HG03066 (cell line): Measurements from ENCODE around the gene ZNF22.
"Not testable (repeated sequence)": the region's sequence is repeated elsewhere in the genome, so short reads cannot be mapped to it uniquely, and the experiment has no call there.

Experiments
- ATAC-seq: cut with Tn5 transposase; IDR thresholded peaks from one replicate; pipeline ENCODE4 v1.9.1; 2021; ENCODE audit warnings: low read depth; ENCODE audit not compliant: unreplicated experiment

Gene ZNF22

DNA sequence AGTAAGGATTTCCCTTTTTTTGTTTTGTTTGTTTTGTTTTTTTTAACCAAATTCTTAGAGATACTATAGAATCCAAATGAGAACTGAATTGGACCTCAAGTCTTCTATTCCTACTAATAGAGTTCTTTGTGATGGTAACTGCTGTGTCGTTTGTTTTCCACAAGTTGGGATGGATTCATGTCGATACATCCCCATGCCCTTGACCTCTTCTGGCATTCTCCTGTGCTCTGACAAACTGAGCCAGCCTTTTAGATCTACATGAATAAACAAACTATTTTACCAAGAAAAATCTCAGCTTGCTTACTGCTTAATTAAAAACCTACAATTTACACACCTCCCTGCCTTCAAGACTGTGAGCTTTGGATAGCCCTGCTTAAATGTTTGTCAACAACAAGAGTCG, 3.9 kb downstream of the ZNF22 start:
- no peak for ATAC-seq

DNA sequence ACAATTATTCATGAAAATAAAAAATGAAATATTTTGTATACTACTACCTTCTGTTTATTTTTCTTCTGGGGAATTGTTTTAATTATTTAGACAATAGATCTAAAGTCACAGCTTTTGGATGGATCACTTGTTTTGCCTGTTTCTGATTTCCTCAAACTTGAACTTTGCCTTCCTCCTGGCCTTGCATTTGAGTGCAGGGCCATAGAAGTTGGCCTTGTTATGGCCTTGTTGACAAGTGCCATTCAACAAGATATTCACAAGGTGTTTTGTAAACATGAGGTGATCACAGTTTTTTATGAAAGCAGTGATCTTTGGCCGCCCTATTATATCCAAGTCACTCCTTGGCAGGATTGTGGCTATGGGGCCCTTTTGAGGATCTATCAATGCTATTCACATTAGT, 4.6 kb downstream of the ZNF22 start:
- ATAC-seq, result no peak

DNA sequence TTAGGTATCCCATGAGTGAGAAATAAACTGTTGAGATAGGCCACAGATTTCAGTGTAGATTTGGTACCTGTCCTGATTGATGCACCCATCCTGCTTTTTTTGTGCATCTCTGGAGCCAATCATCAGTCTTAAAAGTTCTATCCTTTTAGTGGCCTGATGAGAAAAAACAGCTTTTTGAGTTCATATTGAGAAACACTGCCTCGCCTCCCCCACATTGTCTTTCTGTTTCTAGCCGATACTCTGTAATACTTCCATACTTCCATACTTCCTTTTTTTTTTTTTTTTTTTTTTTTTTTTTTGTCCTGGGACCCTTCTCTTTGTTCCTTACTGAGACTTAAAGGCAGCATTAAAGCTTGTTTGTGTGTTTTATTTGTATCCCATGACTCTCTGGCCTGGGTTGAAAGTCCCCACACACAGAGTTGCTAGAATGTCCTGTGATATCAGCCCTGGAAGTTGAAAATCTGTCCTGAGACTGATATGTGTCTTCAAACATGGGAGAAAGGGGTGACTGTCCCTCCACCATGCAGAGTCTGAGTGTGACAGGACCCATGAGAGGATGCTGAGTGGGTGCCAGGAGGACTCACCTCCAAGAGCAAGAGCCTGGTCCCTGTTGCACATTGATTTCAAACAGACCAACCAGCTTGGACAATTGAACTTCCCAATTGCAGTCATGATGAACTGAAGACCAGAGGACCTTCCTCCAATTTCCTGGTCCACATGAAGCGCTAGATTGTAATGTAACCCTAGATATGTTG, 5.7 kb downstream of the ZNF22 start:
- no peak for ATAC-seq

DNA sequence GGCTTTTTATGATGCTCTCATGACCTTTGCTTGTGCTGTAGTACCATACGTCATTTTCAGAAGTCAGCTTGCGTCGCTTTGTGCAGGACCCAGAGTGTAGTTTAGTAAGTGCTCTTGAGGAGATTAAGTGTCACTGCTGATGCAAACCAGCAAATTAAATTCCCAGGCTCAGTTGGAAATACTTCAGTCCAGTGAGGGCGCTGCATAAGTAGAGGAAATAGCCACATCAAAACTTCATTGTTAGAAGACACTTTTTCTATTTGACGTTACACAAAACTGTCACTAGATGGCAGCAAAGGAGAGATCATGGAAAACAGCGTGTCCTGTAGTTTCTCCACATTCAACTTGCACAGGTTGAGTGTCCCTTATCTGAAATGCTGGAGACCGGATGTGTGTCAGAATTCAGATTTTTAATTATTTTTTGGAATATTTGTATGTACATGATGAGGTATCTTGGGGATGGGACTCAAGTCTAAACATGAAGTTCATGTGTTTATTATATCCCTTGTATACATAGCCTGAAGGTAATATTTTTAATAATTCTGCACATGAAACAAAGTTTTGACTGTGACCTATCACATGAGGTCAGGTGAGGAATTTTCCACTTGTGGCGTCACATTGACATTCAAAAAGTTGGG, 7.9 kb downstream of the ZNF22 start:
- peak; percentile 68 for ATAC-seq

DNA sequence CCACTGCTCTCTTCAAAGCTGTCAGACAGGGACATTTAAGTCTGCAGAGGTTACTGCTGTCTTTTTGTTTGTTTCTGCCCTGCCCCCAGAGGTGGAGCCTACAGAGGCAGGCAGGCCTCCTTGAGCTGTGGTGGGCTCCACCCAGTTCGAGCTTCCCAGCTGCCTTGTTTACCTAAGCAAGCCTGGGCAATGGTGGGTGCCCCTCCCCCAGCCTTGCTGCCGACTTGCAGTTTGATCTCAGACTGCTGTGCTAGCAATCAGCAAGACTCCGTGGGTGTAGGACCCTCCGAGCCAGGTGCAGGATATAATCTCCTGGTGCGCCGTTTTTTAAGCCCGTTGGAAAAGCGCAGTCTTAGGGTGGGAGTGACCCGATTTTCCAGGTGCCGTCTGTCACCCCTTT, 13.8 kb downstream of the ZNF22 start:
- not testable (repeated sequence) for ATAC-seq

DNA sequence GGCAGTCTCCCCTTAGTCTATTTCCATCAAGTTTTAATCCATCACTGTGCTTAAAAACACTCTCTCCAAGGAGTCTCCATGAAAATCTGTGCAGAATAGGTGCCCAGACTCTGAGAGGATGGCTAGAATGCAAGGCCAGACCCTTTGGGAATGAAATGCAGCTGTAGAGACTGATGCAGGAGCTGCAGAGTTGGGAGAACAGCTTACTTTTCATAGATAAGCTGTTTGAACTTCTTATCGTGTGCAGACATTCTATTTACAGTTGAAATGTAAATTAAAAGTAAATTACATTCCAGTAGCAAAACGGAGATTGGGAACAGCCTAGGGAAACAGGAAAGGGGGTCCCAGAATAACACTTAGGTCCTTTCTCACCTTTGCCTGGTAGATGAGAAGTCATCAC, 14.9 kb downstream of the ZNF22 start:
- ATAC-seq, result no peak

DNA sequence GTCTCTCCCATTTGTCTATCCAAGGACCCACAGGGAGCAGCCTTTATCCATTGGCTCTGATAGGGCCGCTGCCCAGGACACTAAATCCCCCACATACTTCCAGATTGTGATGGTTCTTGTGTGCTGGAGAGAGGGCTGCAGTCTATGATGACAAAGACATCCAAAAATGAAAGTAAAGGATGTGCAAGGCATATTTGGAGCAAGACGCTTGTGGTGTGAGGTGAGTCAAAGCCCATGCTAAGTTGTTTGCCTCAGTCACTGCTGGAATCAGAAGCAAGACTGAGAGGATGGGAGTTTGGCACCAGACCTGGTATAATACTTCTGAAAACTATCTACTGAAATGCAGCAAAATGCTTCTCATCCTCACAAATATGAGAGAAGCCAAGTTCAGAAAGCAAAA, 22.7 kb downstream of the ZNF22 start:
- ATAC-seq, result no peak

DNA sequence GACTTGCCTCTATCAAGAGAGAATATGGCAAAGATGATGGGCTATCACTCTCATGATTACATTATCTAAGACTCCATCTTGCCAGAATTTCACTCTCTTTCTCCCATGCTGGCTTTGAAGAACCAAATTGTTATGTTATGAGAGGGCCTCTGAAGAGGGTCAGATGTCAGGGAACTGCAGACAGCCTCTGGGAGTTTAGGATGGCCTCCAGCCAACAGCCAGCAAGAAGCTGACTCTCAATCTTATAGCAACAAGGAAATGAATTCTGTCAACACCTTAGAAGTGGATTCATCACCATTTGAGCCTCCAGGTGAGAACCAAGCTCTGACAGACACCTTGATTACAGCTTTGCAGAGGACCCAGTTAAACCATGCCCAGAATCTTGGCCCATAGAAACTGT, 33.6 kb downstream of the ZNF22 start:
- ATAC-seq, result no peak

DNA sequence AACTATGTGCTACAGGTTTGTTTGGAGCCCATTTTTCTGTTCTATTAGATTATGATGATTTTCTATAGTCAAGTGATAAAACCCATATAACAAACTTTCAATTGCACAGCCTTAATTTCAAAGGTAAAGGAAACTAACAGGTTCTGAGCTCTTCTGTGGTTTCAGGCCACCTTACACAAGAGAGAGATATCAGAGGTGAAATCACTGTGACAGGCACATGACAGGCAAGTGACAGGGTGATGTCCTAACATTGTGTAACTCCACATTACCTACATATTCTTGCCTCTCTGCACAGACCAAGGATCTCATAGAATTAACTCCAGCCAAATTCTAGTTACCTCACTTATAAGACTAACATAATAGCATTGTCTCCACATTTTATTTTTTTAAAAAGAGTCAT, 35.0 kb downstream of the ZNF22 start:
- ATAC-seq, result no peak

DNA sequence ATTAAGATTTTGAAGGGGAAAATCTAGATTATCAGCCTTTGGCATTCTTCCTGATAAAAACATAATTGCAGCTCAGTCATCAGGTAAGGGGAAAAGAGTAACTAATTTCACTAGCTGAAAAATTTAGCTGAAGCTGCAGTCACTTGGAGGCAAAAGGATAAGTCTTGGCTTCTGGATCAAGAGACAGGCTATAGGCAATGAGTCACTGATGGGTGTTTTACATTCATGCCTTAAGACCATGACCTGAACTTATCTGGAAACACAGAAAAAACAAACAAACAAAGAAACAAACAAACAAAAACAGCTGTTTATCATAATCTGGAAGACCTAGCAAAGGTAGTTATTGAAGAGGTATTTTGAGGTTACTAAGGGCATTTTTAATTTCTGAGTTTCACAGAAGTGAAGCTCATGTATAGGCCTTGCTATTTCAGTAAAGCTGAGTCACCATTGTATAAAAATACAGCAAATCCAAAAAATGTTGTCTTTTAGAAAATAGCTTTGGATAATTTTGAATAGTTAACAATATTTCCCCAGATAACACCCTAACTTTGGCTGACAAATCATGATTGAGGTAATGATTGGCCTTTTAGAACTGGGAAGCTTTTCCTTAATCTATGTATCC, 40.3 kb downstream of the ZNF22 start:
- no peak for ATAC-seq

DNA sequence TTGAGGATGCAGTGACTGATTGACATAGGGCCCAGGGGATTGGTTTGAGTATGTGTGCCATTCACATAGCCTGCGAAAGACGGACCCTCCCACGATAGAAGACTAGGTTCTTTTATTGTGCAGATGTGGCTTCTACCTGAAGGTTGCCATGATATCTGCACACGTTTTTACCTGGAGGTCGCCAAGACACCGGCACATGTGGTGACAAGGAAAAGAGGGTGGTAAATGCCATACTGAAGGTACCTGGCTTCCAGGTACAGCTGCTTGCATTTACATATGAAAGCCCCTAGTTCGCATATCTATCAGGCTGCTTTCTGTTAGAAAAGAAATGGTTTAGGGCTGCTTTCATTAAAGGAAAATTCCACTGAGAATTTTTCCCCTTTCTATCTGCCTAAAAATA, 43.6 kb downstream of the ZNF22 start:
- no peak for ATAC-seq

DNA sequence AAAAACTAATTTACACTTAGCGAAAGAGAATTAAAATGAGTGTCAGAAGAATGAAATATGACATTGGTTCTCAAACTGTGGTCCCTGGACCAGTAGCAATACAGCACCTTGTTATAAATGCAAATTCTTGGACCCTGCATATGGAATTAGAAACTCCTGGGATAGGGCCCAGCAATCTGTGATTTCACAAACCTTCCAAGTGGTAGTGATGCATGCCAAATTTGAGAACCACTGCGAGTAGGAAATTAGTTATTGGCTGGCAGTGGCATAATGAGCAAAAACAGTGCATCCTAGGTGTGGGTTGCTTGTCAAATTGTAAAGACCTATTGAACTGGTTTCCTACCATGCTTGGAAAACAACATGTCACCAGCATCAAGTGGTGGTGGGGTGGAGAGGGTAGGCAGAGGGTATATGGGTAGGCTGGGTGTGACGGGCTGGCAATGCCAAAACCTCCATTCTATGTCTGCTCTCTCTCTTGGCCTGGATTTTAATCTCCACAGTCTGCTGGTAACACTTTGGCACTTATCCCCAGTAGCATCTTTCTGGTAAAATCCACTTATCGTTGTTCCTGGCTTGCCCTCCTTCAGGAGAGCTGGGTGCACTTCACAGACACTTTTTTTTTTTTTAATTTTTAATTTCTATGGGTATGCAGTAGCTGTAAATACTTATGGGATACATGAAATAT, 50.0 kb downstream of the ZNF22 start:
- no peak for ATAC-seq

DNA sequence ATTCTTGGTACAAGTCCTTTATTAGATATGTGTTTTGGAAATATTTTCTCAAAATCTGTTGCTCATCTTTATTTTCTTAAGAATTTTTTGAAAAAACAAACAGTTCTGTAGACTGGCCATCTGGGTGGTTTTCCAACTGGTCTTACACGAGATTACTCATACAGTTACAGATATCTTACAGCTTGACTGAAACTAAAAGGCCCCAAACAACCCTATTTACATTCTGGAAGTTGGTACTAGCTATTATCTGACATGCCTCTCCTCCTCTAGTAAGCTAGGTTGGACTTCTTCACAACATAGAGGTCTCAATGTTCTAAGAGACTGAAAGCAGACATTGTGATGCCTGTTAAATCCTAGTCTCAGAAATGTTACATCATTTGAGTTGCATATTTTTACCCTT, 52.0 kb downstream of the ZNF22 start:
- no peak for ATAC-seq

DNA sequence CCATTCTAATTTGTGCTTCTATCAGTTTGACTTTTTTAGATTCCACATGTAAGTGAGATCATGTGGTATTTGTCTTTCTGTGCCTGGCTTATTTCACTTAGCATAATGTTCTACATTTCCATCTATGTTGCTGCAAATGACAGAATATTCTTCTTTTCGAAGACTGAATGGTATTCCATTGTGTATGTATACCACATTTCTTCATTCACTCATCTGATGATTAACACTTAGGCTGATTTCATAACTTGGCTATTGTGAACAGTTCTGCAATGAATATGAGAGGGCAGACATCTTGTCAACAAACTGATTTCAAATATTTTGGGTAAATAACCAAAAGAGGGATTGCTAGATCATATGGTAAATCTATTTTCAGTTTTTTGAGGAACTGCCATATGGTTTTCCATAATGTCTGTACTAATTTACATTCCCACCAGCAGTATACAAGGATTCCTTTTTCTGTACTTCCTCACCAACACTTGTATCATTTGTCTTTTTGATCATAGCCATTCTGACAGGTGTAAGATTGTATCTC, 52.9 kb downstream of the ZNF22 start:
- no peak for ATAC-seq
